GM06990 (cell line): ENCODE data around the gene STKLD1.
A peak's percentile ranks its signal among the peaks of the same experiment; 100 is the strongest.

Source experiments
- DNase-seq: peaks from one replicate; pipeline ENCODE4 v3.0.0-alpha.2; 2011; ENCODE audit not compliant: insufficient read length; ENCODE audit errors: extremely low read depth
- H3K27me3 ChIP-seq: replicated peaks from 2 replicates; pipeline ENCODE4 v1.6.0; 2011; ENCODE audit warnings: low read length; ENCODE audit not compliant: control insufficient read depth, insufficient read depth
- H3K36me3 ChIP-seq: 2 replicates; pipeline ENCODE4 v1.5.1; 2011; ENCODE audit warnings: low read length; ENCODE audit not compliant: control insufficient read depth, insufficient read depth
- H3K4me3 ChIP-seq: replicated peaks from 2 replicates; pipeline ENCODE4 v1.5.1; 2011; ENCODE audit warnings: low read depth, mild to moderate bottlenecking, control low read depth, low read length
- TF ChIP-seq, protein P1 (sequence below): IDR thresholded peaks from 2 replicates; pipeline ENCODE4 v1.5.1; 2011; ENCODE audit warnings: low read length, control low read depth, mild to moderate bottlenecking, inconsistent platforms; ENCODE audit not compliant: insufficient read depth, poor library complexity, severe bottlenecking

STKLD1 gene

DNA sequence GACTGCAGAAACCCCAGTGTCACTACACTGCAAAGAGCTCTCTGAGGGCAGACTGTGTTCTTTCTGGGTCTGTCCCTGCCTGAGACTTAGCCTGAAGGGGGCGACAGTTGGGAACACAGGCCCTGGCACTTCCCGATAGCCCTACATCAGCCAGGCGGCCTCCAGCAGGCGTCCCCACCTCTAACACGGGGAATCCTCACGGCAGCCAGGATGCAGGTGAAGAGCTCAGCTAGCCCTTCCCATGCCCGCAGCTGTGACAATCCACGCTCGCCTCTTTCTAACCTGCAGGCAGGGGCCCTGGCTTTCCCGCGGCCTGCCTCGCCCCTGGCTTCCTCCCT is 34.1 kb upstream of the STKLD1 start:
- peaks cover 48% of the 10 kb centered on the region for H3K36me3 ChIP-seq
- H3K4me3 ChIP-seq: no peak overlapping the region
- H3K27me3 ChIP-seq: no peaks in the 10 kb centered on the region
- TF ChIP-seq, protein P1, sequence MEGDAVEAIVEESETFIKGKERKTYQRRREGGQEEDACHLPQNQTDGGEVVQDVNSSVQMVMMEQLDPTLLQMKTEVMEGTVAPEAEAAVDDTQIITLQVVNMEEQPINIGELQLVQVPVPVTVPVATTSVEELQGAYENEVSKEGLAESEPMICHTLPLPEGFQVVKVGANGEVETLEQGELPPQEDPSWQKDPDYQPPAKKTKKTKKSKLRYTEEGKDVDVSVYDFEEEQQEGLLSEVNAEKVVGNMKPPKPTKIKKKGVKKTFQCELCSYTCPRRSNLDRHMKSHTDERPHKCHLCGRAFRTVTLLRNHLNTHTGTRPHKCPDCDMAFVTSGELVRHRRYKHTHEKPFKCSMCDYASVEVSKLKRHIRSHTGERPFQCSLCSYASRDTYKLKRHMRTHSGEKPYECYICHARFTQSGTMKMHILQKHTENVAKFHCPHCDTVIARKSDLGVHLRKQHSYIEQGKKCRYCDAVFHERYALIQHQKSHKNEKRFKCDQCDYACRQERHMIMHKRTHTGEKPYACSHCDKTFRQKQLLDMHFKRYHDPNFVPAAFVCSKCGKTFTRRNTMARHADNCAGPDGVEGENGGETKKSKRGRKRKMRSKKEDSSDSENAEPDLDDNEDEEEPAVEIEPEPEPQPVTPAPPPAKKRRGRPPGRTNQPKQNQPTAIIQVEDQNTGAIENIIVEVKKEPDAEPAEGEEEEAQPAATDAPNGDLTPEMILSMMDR: peak; percentile 14
- no peak for DNase-seq

- no peaks in the 10 kb centered on the region for H3K27me3 ChIP-seq
- H3K36me3 ChIP-seq: peaks cover 48% of the 10 kb centered on the region
- DNase-seq: no peak
- no peak overlapping the region for H3K4me3 ChIP-seq
- TF ChIP-seq, protein P1: peak; percentile 26
Observed at GRCh38 chr9:133342570-133342969, 33.6 kb upstream of the STKLD1 start.

DNA sequence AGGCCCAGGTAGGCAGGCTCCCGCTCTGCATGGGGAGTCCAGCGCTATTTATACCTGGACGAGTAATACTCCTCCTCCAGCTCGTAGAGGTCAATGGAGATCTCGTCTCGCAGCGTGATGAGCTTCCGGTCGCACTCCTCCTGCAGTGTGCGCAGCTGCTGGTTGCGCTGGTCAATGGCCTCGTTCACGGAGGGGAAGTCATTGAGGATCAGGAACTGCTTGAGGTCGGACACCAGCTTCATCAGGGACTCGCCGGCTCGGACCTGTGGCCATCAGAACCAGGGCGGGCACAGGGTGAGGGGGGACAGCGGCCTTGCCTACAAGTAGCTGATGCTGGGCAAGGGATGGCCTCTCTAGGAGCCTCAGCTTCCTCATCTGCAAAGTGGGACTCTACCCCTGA is 32.1 kb upstream of the STKLD1 start:
- TF ChIP-seq, protein P1: no peak
- Histone ChIP-seq H3K4me3 (no peak overlapping the region), H3K27me3 (no peaks in the 10 kb centered on the region), H3K36me3 (peaks cover 47% of the 10 kb centered on the region)
- DNase-seq: no peak

DNA sequence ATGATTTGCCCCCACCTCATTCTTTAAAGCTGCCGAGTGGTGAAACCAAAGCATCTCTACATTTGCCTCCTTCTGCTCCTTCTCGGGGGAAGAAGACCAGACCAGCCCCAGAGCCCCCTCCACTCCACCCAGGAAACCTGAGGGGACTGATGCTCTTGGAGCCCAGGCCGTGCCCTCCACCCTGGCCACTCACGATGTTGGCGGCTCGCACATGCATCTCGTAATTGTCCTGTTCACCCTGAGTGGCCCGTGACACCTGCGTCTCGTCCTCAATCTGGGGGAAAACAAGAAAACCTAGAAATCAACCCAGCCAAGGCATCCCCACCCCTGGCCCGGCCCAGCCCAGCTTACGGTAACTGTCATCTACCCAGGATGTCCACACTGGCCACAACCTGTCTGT is 31.2 kb upstream of the STKLD1 start:
- H3K27me3 ChIP-seq: no peaks in the 10 kb centered on the region

DNA sequence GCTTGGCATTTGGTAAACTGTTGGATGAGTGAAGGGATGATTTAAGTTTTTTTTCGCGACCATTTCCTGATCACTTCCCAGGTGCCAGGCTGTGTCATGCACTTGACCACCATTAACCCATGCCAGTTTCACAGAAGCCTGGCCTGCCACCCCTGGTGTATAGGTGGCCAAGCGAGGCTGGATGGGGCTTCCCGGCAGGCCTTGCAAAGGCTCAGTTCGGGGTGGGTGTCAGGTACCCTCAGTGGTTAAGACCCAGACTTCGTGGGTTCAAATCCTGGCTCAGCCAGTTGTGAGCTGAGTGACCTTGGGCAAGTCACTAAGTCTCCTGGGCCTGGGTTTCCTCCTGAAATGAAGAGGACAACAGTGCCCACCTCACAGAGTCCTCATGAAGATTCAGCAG is 30.6 kb upstream of the STKLD1 start:
- no peak for DNase-seq
- H3K4me3 ChIP-seq: no peak overlapping the region
- TF ChIP-seq, protein P1: no peak
- H3K36me3 ChIP-seq: peaks cover 43% of the 10 kb centered on the region
- H3K27me3 ChIP-seq: no peaks in the 10 kb centered on the region

More for the DNA sequence above, 31.2 kb upstream of the STKLD1 start:
- H3K36me3 ChIP-seq: peaks cover 42% of the 10 kb centered on the region
- no peak for DNase-seq
- no peak overlapping the region for H3K4me3 ChIP-seq
- TF ChIP-seq, protein P1: no peak
